Naive thymus-derived CD4-positive, alpha-beta T cell (primary cell): Measurements from ENCODE around the gene TCF7L2. TPM values are rescaled to one million over a fixed set of nuclear protein-coding genes. Genes with fewer than 3 reads are reported as not detected.

Experiments used
- ATAC-seq: fragments of 150-1000 bp; cut with Tn5 transposase; 2 replicates; pipeline ENCODE4 v1.10.0; 2021; ENCODE audit warnings: mild to moderate bottlenecking, moderate library complexity
- CTCF ChIA-PET: fragments of 350-600 bp; sonication (Branson Sonifier 250); formaldehyde crosslinking; loops from one replicate; lab custom pipeline; 2021; ENCODE audit warnings: antibody characterized with exemption; lab: Charles Lee
- POLR2A ChIA-PET: fragments of 350-600 bp; sonication (Branson Sonifier 250); formaldehyde crosslinking; loops from one replicate; lab custom pipeline; 2021; ENCODE audit warnings: antibody characterized with exemption, inconsistent platforms; lab: Charles Lee
- DNase-seq, 9 donors: peaks; one replicate each; pipeline versions ENCODE4 v3.0.0 to v3.0.0-alpha.2; 2020 to 2022; ENCODE audit warnings: mixed read lengths in 1 of 9
- H3K27ac ChIP-seq: one replicate; pipeline ENCODE4 v1.7.0; 2013; ENCODE audit warnings: mild to moderate bottlenecking, low read depth, low read length, moderate library complexity
- H3K27me3 ChIP-seq, 2 donors: one replicate each; pipeline ENCODE4 v1.7.0; 2013; ENCODE audit warnings: low read length in 2 of 2, mild to moderate bottlenecking in 2 of 2, moderate library complexity in 2 of 2; ENCODE audit not compliant: control insufficient read depth in 2 of 2, insufficient read depth in 2 of 2
- H3K36me3 ChIP-seq, 3 experiments: 1 replicate in 2 of 3; 2 replicates in 1 of 3; pipeline ENCODE4 v1.7.0; 2013; ENCODE audit warnings: low read length in 3 of 3, mild to moderate bottlenecking in 3 of 3, moderate library complexity in 1 of 3; ENCODE audit not compliant: insufficient read depth in 3 of 3, control insufficient read depth in 2 of 3
- H3K4me1 ChIP-seq, 2 donors: one replicate each; pipeline ENCODE4 v1.7.0; 2013; ENCODE audit warnings: low read length in 2 of 2, mild to moderate bottlenecking in 2 of 2, moderate library complexity in 1 of 2; ENCODE audit not compliant: control insufficient read depth in 2 of 2, insufficient read depth in 2 of 2
- H3K4me3 ChIP-seq: 2 replicates; pipeline ENCODE4 v1.7.0; 2013; ENCODE audit warnings: mild to moderate bottlenecking, low read length
- H3K9me3 ChIP-seq, 3 experiments: 1 replicate in 2 of 3; 2 replicates in 1 of 3; pipeline ENCODE4 v1.7.0; 2013; ENCODE audit warnings: low read length in 3 of 3; ENCODE audit not compliant: control insufficient read depth in 2 of 3
- H3K27ac Mint-ChIP-seq, 9 donors: one replicate each; pipeline ENCODE4 v1.8.0; 2020 to 2022; ENCODE audit warnings: mixed read lengths in 9 of 9, mild to moderate bottlenecking in 8 of 9, moderate library complexity in 5 of 9, inconsistent platforms in 2 of 9
- H3K27me3 Mint-ChIP-seq, 5 donors: one replicate each; pipeline ENCODE4 v1.8.0; 2021 to 2022; ENCODE audit warnings: mixed read lengths in 5 of 5, mild to moderate bottlenecking in 1 of 5
- H3K36me3 Mint-ChIP-seq, 5 donors: one replicate each; pipeline ENCODE4 v1.8.0; 2020 to 2022; ENCODE audit warnings: mixed read lengths in 5 of 5, mild to moderate bottlenecking in 3 of 5, inconsistent platforms in 1 of 5
- H3K4me1 Mint-ChIP-seq, 7 donors: one replicate each; pipeline ENCODE4 v1.8.0; 2020 to 2022; ENCODE audit warnings: mixed read lengths in 7 of 7, mild to moderate bottlenecking in 3 of 7, inconsistent platforms in 1 of 7
- H3K4me3 Mint-ChIP-seq, 10 donors: one replicate each; pipeline ENCODE4 v1.8.0; 2020 to 2022; ENCODE audit warnings: mild to moderate bottlenecking in 10 of 10, mixed read lengths in 10 of 10, moderate library complexity in 6 of 10, inconsistent platforms in 2 of 10
- H3K9me3 Mint-ChIP-seq, 11 donors: one replicate each; pipeline ENCODE4 v1.8.0; 2020 to 2022; ENCODE audit warnings: mixed read lengths in 11 of 11, mild to moderate bottlenecking in 4 of 11, inconsistent platforms in 1 of 11, moderate library complexity in 1 of 11
- intact Hi-C, 2 donors: fragments of 100-400 bp; cut with micrococcal nuclease; formaldehyde crosslinking; loops; one replicate each; pipeline ENCODE4 v1.15.1; 2023
- polyA plus RNA-seq, 2 donors: library from polyadenylated mRNA; unstranded; fragments of 300-500 nt; fragmentation: Illumina TruSeq; gene quantifications; one replicate each; pipeline ENCODE4 v1.2.3, GENCODE V29; 2021
- total RNA-seq, 6 experiments: library from RNA in 5 of 6; stranded (reverse) in 5 of 6; gene quantifications; 1 replicate in 5 of 6; 2 replicates in 1 of 6; pipeline ENCODE4 v1.2.3 and lab custom pipeline; 2021 to 2026

Gene TCF7L2
- total and polyA plus RNA-seq, 7 experiments from 2014 or later: 0.39 to 31.4 (median 3.1) TPM

- no peaks in the 10 kb centered on the region for H3K4me1 ChIP-seq
- CTCF ChIA-PET: no interaction called here
Measured at GRCh38 chr10:113165673-113166072, 215.6 kb downstream of the TCF7L2 start.

GRCh38 chr10:113167702-113168101 lies 217.7 kb downstream of the TCF7L2 start:
- Mint-ChIP-seq H3K36me3 (peaks cover 0 to 3% (median 0%) of the 10 kb centered on the region in 5 donors), H3K27me3 (peaks cover 0 to 7% (median 0%) of the 10 kb centered on the region in 5 donors), H3K4me3 (no peak overlapping the region), H3K9me3 (peaks cover 0 to 1% (median 0%) of the 10 kb centered on the region in 11 donors), H3K4me1 (peaks cover 0 to 8% (median 5%) of the 10 kb centered on the region in 7 donors), H3K27ac (no peak overlapping the region)
- ChIA-PET CTCF (no interaction called here), POLR2A (no interaction called here)
- Histone ChIP-seq H3K4me1 (no peaks in the 10 kb centered on the region), H3K27me3 (no peaks in the 10 kb centered on the region), H3K27ac (no peak overlapping the region), H3K4me3 (no peak overlapping the region), H3K9me3 (no peaks in the 10 kb centered on the region), H3K36me3 (no peaks in the 10 kb centered on the region)
- ATAC-seq (no peak), DNase-seq (no peak)
- intact Hi-C loops: no loop called here

More at GRCh38 chr10:113165673-113166072, 215.6 kb downstream of the TCF7L2 start:
- POLR2A ChIA-PET: no interaction called here
- ATAC-seq (no peak), DNase-seq (peak in 1 of 9 donors; percentile 9)
- intact Hi-C loops: no loop called here
- no peak overlapping the region for H3K4me3 Mint-ChIP-seq
- H3K36me3 Mint-ChIP-seq: peaks cover 0 to 3% (median 0%) of the 10 kb centered on the region in 5 donors
- Histone ChIP-seq H3K27me3 (no peaks in the 10 kb centered on the region), H3K4me3 (no peak overlapping the region), H3K27ac (no peak overlapping the region), H3K9me3 (no peaks in the 10 kb centered on the region), H3K36me3 (no peaks in the 10 kb centered on the region)
- no peak overlapping the region for H3K27ac Mint-ChIP-seq
- H3K9me3 Mint-ChIP-seq: peaks cover 0 to 1% (median 0%) of the 10 kb centered on the region in 11 donors
- peaks cover 0 to 11% (median 5%) of the 10 kb centered on the region in 7 donors for H3K4me1 Mint-ChIP-seq
- peaks cover 0 to 4% (median 0%) of the 10 kb centered on the region in 5 donors for H3K27me3 Mint-ChIP-seq

GRCh38 chr10:113168584-113168983 lies 218.5 kb downstream of the TCF7L2 start:
- no peak for ATAC-seq
- Mint-ChIP-seq H3K9me3 (peaks cover 0 to 1% (median 0%) of the 10 kb centered on the region in 11 donors), H3K27me3 (peaks cover 0 to 7% (median 0%) of the 10 kb centered on the region in 5 donors), H3K27ac (no peak overlapping the region), H3K4me3 (no peak overlapping the region), H3K36me3 (peaks cover 0 to 3% (median 0%) of the 10 kb centered on the region in 5 donors), H3K4me1 (peaks cover 0 to 8% (median 5%) of the 10 kb centered on the region in 7 donors)
- Histone ChIP-seq H3K9me3 (no peaks in the 10 kb centered on the region), H3K27ac (no peak overlapping the region), H3K36me3 (no peaks in the 10 kb centered on the region), H3K4me1 (no peaks in the 10 kb centered on the region), H3K27me3 (no peaks in the 10 kb centered on the region), H3K4me3 (no peak overlapping the region)
- CTCF ChIA-PET: no interaction called here
- POLR2A ChIA-PET: no interaction called here
- no peak for DNase-seq
- intact Hi-C loops: no loop called here

- ATAC-seq (no peak), DNase-seq (no peak)
- Histone ChIP-seq H3K27me3 (no peaks in the 10 kb centered on the region), H3K4me1 (no peaks in the 10 kb centered on the region), H3K27ac (no peak overlapping the region), H3K9me3 (no peaks in the 10 kb centered on the region), H3K4me3 (no peak overlapping the region), H3K36me3 (no peaks in the 10 kb centered on the region)
- Mint-ChIP-seq H3K4me1 (peaks cover 0 to 8% (median 5%) of the 10 kb centered on the region in 7 donors), H3K9me3 (peaks cover 0 to 1% (median 0%) of the 10 kb centered on the region in 11 donors), H3K27ac (no peak overlapping the region), H3K36me3 (peaks cover 0 to 3% (median 0%) of the 10 kb centered on the region in 5 donors), H3K4me3 (no peak overlapping the region), H3K27me3 (peaks cover 0 to 7% (median 0%) of the 10 kb centered on the region in 5 donors)
- POLR2A ChIA-PET: no interaction called here
- intact Hi-C loops: no loop called here
- CTCF ChIA-PET: no interaction called here
Measured at GRCh38 chr10:113169111-113169510, 219.1 kb downstream of the TCF7L2 start.

- no peak overlapping the region for H3K4me3 ChIP-seq
- CTCF ChIA-PET: no interaction called here
- H3K36me3 Mint-ChIP-seq: peaks cover 0 to 3% (median 0%) of the 10 kb centered on the region in 5 donors
- no peaks in the 10 kb centered on the region for H3K27me3 ChIP-seq
- H3K4me3 Mint-ChIP-seq: no peak overlapping the region
- intact Hi-C loops: no loop called here
- H3K27ac Mint-ChIP-seq: no peak overlapping the region
- POLR2A ChIA-PET: no interaction called here
- DNase-seq (no peak), ATAC-seq (peak; percentile 70)
- H3K4me1 Mint-ChIP-seq: peaks cover 0 to 8% (median 5%) of the 10 kb centered on the region in 7 donors
- no peaks in the 10 kb centered on the region for H3K9me3 ChIP-seq
- H3K27ac ChIP-seq: no peak overlapping the region
- peaks cover 0 to 1% (median 0%) of the 10 kb centered on the region in 11 donors for H3K9me3 Mint-ChIP-seq
- peaks cover 0 to 7% (median 0%) of the 10 kb centered on the region in 5 donors for H3K27me3 Mint-ChIP-seq
- no peaks in the 10 kb centered on the region for H3K36me3 ChIP-seq
- no peaks in the 10 kb centered on the region for H3K4me1 ChIP-seq
Measured at GRCh38 chr10:113169853-113170460, 219.9 kb downstream of the TCF7L2 start.

- Histone ChIP-seq H3K27me3 (no peaks in the 10 kb centered on the region), H3K27ac (no peak overlapping the region), H3K9me3 (no peaks in the 10 kb centered on the region), H3K36me3 (no peaks in the 10 kb centered on the region), H3K4me1 (no peaks in the 10 kb centered on the region), H3K4me3 (no peak overlapping the region)
- H3K4me1 Mint-ChIP-seq: peaks cover 0 to 8% (median 5%) of the 10 kb centered on the region in 7 donors
- H3K36me3 Mint-ChIP-seq: no peaks in the 10 kb centered on the region
- H3K27ac Mint-ChIP-seq: no peak overlapping the region
- POLR2A ChIA-PET: no interaction called here
- intact Hi-C loops: no loop called here
- H3K27me3 Mint-ChIP-seq: peaks cover 0 to 7% (median 0%) of the 10 kb centered on the region in 5 donors
- CTCF ChIA-PET: no interaction called here
- no peak overlapping the region for H3K4me3 Mint-ChIP-seq
- no peak for DNase-seq
- H3K9me3 Mint-ChIP-seq: no peaks in the 10 kb centered on the region
- no peak for ATAC-seq
Measured at GRCh38 chr10:113171662-113172061, 221.6 kb downstream of the TCF7L2 start.

- intact Hi-C loops: no loop called here
- no peaks in the 10 kb centered on the region for H3K36me3 ChIP-seq
- no peaks in the 10 kb centered on the region for H3K4me1 ChIP-seq
- POLR2A ChIA-PET: no interaction called here
- no peaks in the 10 kb centered on the region for H3K36me3 Mint-ChIP-seq
- H3K4me3 Mint-ChIP-seq: no peak overlapping the region
- no peaks in the 10 kb centered on the region for H3K9me3 Mint-ChIP-seq
- peaks cover 0 to 5% (median 4%) of the 10 kb centered on the region in 7 donors for H3K4me1 Mint-ChIP-seq
- no peaks in the 10 kb centered on the region for H3K9me3 ChIP-seq
- H3K27ac ChIP-seq: no peak overlapping the region
- ATAC-seq: no peak
- no peak overlapping the region for H3K27ac Mint-ChIP-seq
- no peak for DNase-seq
- no peaks in the 10 kb centered on the region for H3K27me3 ChIP-seq
- CTCF ChIA-PET: no interaction called here
- no peak overlapping the region for H3K4me3 ChIP-seq
- peaks cover 0 to 4% (median 0%) of the 10 kb centered on the region in 5 donors for H3K27me3 Mint-ChIP-seq
Measured at GRCh38 chr10:113175176-113175575, 225.1 kb downstream of the TCF7L2 start.
